Transverse colon (tissue), 4 donors: ENCODE data around the gene CHRND. TPM values are rescaled to one million over a fixed set of nuclear protein-coding genes. Genes with fewer than 3 reads are reported as not detected.
A peak's percentile ranks its signal among the peaks of the same experiment; 100 is the strongest.

Experiments
- DNase-seq: peaks from one replicate; pipeline ENCODE4 v3.0.0-alpha.2; 2019
- H3K27ac ChIP-seq, 4 donors: fragments of 200-600 bp; sonication (generic); 2 replicates each; pipeline ENCODE4 v1.5.1; 2016 to 2018; ENCODE audit warnings: inconsistent platforms in 4 of 4
- H3K27me3 ChIP-seq: fragments of 200-600 bp; sonication (generic); 2 replicates; pipeline ENCODE4 v1.5.1; 2017; ENCODE audit warnings: inconsistent platforms
- H3K36me3 ChIP-seq, 4 donors: fragments of 200-600 bp; sonication (generic); 2 replicates each; pipeline ENCODE4 v1.5.1; 2017 to 2019; ENCODE audit warnings: inconsistent platforms in 4 of 4
- H3K4me1 ChIP-seq, 4 donors: fragments of 200-600 bp; sonication (generic); 2 replicates each; pipeline ENCODE4 v1.5.1; 2017 to 2020; ENCODE audit warnings: inconsistent platforms in 4 of 4
- H3K4me3 ChIP-seq, 4 donors: fragments of 200-600 bp; sonication (generic); 1 replicate in 1 of 4; 2 replicates in 3 of 4; pipeline versions ENCODE4 v1.5.1 to v1.6.1; 2017 to 2019; ENCODE audit warnings: inconsistent platforms in 4 of 4
- H3K9me3 ChIP-seq, 2 donors: fragments of 200-600 bp; sonication (generic); 2 replicates each; pipeline ENCODE4 v1.5.1; 2017 to 2019; ENCODE audit warnings: inconsistent platforms in 2 of 2
- CTCF ChIP-seq, 5 experiments: fragments of 200-600 bp in 3 of 5; fragments of 450-650 bp in 2 of 5; sonication (generic) in 3 of 5; IDR thresholded peaks; 1 replicate in 2 of 5; 2 replicates in 3 of 5; pipeline ENCODE4 v1.5.1; 2016 to 2017; ENCODE audit warnings: antibody characterized with exemption in 5 of 5, inconsistent platforms in 3 of 5, mild to moderate bottlenecking in 2 of 5, moderate library complexity in 1 of 5
- EP300 ChIP-seq: sonication (generic); formaldehyde crosslinking; IDR thresholded peaks from one replicate; pipeline ENCODE4 v1.6.1; 2017; ENCODE audit warnings: antibody characterized with exemption, low read depth
- POLR2A ChIP-seq: fragments of 450-650 bp; IDR thresholded peaks from one replicate; pipeline ENCODE4 v1.6.1; 2016; ENCODE audit warnings: antibody characterized with exemption, mild to moderate bottlenecking, moderate library complexity
- POLR2AphosphoS5 ChIP-seq, 3 donors: sonication (generic); formaldehyde crosslinking; IDR thresholded peaks; one replicate each; pipeline ENCODE4 v1.6.1; 2016; ENCODE audit warnings: antibody characterized with exemption in 3 of 3
- WGBS, 2 donors: methylation state at CpG; one replicate each; pipeline ENCODE4 v1.1.5; 2018; ENCODE audit warnings: low coverage in 1 of 2; 5-methylcytosine and 5-hydroxymethylcytosine counted together
- in situ Hi-C, 4 donors: fragments of 200-750 bp; cut with MboI; loops; one replicate each; pipeline versions ENCODE4 v1.15.0 to v1.15.1; 2017; ENCODE audit warnings: low sequenced_read_pairs in 3 of 4, low pct_ligation_motif_present in 1 of 4, low pct_unique_long_range_greater_than_20kb in 1 of 4
- intact Hi-C: fragments of 100-400 bp; cut with DNase I; formaldehyde crosslinking; loops from one replicate; pipeline ENCODE4 v1.15.1; 2023; ENCODE audit warnings: low total_unique reads
- total RNA-seq, 4 donors: library from RNA; depleted of rRNA; stranded (reverse); fragments of >200 nt; gene quantifications; one replicate each; pipeline ENCODE4 v1.1.0, GENCODE V29; 2016

CHRND gene
- total RNA-seq, 4 donors from 2014 or later = not detected

GRCh38 chr2:232544674-232545073 is 18.7 kb downstream of the CHRND start:
- 80 to 91% methylated on average over 3 to 6 of the region's 6 CpGs for WGBS, 2 donors

GRCh38 chr2:232545511-232546375 is 19.8 kb downstream of the CHRND start:
- intact Hi-C loops = no loop called here
- Histone ChIP-seq H3K27me3 (peaks cover 1% of the 10 kb centered on the region), H3K4me1 (peaks cover 3 to 9% (median 5%) of the 10 kb centered on the region in 4 donors), H3K4me3 (no peak overlapping the region), H3K9me3 (no peaks in the 10 kb centered on the region), H3K27ac (no peak overlapping the region), H3K36me3 (no peaks in the 10 kb centered on the region)
- DNase-seq = no peak
- in situ Hi-C loops = no loop called here
- no peak for TF ChIP-seq CTCF (IDR thresholded peaks at IDR 0.05)
- no peak for TF ChIP-seq EP300
- no peak for TF ChIP-seq POLR2A
- TF ChIP-seq POLR2AphosphoS5 (IDR thresholded peaks at IDR 0.05) = no peak
- WGBS, 2 donors = 93 to 100% methylated on average over 2 to 17 of the region's 17 CpGs

More at GRCh38 chr2:232544674-232545073, 18.7 kb downstream of the CHRND start:
- H3K9me3 ChIP-seq = no peaks in the 10 kb centered on the region
- H3K27me3 ChIP-seq = peaks cover 12% of the 10 kb centered on the region
- H3K36me3 ChIP-seq = no peaks in the 10 kb centered on the region
- peaks cover 2 to 7% (median 2%) of the 10 kb centered on the region in 4 donors for H3K4me1 ChIP-seq
- TF ChIP-seq CTCF (IDR thresholded peaks at IDR 0.05) (no peak), POLR2A (no peak), POLR2AphosphoS5 (IDR thresholded peaks at IDR 0.05) (no peak), EP300 (no peak)
- DNase-seq = no peak
- no peak overlapping the region for H3K27ac ChIP-seq
- in situ Hi-C loops (no loop called here), intact Hi-C loops (no loop called here)
- no peak overlapping the region for H3K4me3 ChIP-seq

- in situ Hi-C loops (no loop called here), intact Hi-C loops (no loop called here)
- DNase-seq = no peak
- Histone ChIP-seq H3K9me3 (no peaks in the 10 kb centered on the region), H3K4me3 (no peak overlapping the region), H3K27ac (no peak overlapping the region), H3K36me3 (no peaks in the 10 kb centered on the region), H3K27me3 (no peaks in the 10 kb centered on the region), H3K4me1 (peaks cover 7 to 20% (median 17%) of the 10 kb centered on the region in 4 donors)
- WGBS, 2 donors = 96% methylated on average over 6 of the region's 6 CpGs
- TF ChIP-seq EP300 (no peak), POLR2A (no peak), POLR2AphosphoS5 (IDR thresholded peaks at IDR 0.05) (no peak), CTCF (IDR thresholded peaks at IDR 0.05) (no peak)
These were observed 22.0 kb downstream of the CHRND start for GRCh38 chr2:232547991-232548390.

- H3K4me1 ChIP-seq = peaks cover 7 to 31% (median 17%) of the 10 kb centered on the region in 4 donors
- H3K27ac ChIP-seq = peak overlapping the region; percentile 96 to 100 (median 98)
- peak overlapping the region; percentile 69 to 96 (median 88) for H3K4me3 ChIP-seq
- no peaks in the 10 kb centered on the region for H3K9me3 ChIP-seq
- intact Hi-C loops (no loop called here), in situ Hi-C loops (no loop called here)
- no peaks in the 10 kb centered on the region for H3K36me3 ChIP-seq
- WGBS, 2 donors = 36 to 46% methylated on average over 13 to 21 of the region's 21 CpGs
- TF ChIP-seq CTCF (IDR thresholded peaks at IDR 0.05) (no peak), POLR2AphosphoS5 (IDR thresholded peaks at IDR 0.05) (no peak), POLR2A (no peak), EP300 (no peak)
- no peak for DNase-seq
- H3K27me3 ChIP-seq = no peaks in the 10 kb centered on the region
These were observed 23.8 kb downstream of the CHRND start for GRCh38 chr2:232549655-232550353.
